ENCODE results near the gene FAR2.

FAR2 gene

DNA sequence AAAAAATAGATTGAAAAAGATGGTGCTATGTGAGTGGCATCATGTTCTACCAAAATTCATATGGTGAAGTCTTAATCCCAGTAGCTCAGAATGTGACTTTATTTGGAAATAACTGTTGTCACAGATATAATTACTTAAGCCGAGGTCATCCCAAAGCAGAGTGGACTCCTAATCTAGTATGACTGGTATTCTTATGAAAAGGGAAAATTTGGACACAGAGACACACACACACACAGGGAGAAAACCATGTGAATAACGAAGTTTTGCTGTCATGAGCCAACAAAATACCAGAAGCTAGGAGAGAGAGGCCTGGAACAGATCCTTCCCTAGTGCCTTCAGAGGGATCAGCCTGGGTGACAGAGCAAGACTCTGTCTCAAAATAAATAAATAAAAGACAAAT is 62.6 kb downstream of the FAR2 start:
- no peak overlapping the region for H3K4me3 ChIP-seq (ENCODE audit: low read depth, low read length)
- TF ChIP-seq, protein P1, sequence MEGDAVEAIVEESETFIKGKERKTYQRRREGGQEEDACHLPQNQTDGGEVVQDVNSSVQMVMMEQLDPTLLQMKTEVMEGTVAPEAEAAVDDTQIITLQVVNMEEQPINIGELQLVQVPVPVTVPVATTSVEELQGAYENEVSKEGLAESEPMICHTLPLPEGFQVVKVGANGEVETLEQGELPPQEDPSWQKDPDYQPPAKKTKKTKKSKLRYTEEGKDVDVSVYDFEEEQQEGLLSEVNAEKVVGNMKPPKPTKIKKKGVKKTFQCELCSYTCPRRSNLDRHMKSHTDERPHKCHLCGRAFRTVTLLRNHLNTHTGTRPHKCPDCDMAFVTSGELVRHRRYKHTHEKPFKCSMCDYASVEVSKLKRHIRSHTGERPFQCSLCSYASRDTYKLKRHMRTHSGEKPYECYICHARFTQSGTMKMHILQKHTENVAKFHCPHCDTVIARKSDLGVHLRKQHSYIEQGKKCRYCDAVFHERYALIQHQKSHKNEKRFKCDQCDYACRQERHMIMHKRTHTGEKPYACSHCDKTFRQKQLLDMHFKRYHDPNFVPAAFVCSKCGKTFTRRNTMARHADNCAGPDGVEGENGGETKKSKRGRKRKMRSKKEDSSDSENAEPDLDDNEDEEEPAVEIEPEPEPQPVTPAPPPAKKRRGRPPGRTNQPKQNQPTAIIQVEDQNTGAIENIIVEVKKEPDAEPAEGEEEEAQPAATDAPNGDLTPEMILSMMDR (IDR thresholded peaks at IDR 0.05; ENCODE audit: low read depth, low read length, missing control alignments): no peak
- no peak for DNase-seq (ENCODE audit: low read depth)
- in situ Hi-C loops (cut with HindIII; ENCODE audit: low sequenced_read_pairs): no loop called here

DNA sequence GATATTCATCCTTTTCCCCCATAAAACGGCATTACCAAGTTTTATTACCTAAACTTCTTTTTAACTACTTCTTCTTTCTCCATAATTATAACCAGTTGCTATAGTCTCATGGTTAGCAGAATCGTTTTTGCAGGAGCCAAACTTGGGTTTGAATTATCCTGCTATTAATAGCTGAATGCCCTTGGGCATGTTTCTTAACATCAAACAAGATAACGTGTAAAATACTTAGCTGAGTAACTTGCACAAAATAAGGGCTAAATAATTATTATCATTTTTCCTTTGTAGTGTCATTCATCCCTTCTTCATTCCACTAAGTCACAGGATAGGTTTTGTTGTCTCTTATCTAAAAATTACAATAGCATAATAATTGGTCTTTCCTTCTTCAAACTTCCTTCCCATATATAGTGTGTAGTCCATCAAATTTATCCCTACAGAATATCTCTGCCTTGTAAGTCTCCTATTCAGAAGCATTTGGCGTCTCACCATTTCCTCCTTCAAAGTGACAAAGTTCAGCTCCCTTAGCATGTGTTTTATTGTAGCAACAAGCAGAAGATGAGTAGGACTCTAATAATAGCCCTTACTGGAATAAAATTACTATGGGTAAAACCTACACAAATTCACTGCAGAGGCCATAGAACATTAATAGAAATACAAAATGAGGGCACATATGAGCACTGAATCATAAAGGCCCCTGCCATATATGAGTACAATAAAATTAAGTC is 63.8 kb downstream of the FAR2 start:
- in situ Hi-C loops (cut with HindIII; ENCODE audit: low sequenced_read_pairs): no loop called here
- no peak for DNase-seq (ENCODE audit: low read depth)
- no peak overlapping the region for H3K4me3 ChIP-seq (ENCODE audit: low read depth, low read length)
- TF ChIP-seq, protein P1 (IDR thresholded peaks at IDR 0.05; ENCODE audit: low read depth, low read length, missing control alignments): no peak

DNA sequence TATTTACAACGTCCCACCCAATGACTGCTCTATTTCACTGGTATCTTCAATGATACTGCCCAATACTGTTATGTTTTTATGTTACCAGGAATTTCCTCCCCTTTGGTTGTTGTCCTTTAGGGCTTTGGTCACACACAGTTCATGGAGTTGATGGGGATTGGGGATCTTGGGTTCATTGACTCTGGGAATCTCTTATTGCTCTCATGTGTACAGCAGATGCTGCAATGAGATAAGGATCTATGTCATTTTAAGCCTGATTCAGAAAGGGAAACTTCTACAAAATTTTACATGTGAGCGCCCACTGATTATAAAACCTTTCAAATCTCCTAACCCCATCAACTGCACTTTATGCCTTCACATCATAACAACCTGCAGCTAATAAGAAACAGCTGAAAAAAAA is 67.2 kb downstream of the FAR2 start:
- H3K4me3 ChIP-seq (ENCODE audit: low read depth, low read length): no peak overlapping the region
- no peak for DNase-seq (ENCODE audit: low read depth)
- TF ChIP-seq, protein P1 (IDR thresholded peaks at IDR 0.05; ENCODE audit: low read depth, low read length, missing control alignments): no peak
- in situ Hi-C loops (cut with HindIII; ENCODE audit: low sequenced_read_pairs): no loop called here

DNA sequence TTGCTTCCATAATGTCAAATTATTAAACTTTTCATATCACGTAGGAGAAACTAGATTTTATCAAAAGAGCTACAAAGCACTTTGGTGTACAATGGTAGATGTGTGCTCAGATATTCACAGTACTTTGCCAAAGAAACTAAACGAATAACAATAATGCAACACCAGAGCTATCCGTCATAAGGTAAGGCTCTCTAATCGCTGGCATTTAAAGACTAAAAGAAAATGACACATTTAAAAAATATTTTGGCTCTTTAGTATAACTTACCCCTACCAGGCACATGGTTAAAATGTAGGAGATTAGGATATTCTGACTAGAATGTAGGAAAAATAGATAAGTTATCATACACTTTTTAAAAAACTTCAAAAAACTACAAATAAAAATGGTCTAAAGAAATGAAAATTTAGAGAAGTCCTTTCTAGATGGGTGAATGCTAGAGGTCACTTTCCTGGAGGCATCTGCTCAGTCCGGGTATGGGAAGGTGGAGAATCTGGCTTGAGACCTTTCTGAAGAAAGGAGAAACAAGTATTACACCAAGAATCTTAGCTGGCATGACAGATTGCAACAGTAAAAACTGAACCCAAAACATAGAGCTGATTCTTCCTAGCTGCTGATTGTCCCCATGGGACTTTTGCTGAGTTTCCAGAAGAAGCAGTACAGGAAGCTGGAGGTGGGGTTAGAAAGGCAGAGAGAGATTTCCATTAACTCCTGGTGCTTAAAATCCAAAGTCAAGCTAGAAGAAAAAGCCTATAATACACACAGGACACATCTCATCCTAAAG is 67.9 kb downstream of the FAR2 start:
- no peak overlapping the region for H3K4me3 ChIP-seq (ENCODE audit: low read depth, low read length)
- in situ Hi-C loops (cut with HindIII; ENCODE audit: low sequenced_read_pairs): no loop called here
- DNase-seq (ENCODE audit: low read depth): no peak
- TF ChIP-seq, protein P1 (IDR thresholded peaks at IDR 0.05; ENCODE audit: low read depth, low read length, missing control alignments): no peak

DNA sequence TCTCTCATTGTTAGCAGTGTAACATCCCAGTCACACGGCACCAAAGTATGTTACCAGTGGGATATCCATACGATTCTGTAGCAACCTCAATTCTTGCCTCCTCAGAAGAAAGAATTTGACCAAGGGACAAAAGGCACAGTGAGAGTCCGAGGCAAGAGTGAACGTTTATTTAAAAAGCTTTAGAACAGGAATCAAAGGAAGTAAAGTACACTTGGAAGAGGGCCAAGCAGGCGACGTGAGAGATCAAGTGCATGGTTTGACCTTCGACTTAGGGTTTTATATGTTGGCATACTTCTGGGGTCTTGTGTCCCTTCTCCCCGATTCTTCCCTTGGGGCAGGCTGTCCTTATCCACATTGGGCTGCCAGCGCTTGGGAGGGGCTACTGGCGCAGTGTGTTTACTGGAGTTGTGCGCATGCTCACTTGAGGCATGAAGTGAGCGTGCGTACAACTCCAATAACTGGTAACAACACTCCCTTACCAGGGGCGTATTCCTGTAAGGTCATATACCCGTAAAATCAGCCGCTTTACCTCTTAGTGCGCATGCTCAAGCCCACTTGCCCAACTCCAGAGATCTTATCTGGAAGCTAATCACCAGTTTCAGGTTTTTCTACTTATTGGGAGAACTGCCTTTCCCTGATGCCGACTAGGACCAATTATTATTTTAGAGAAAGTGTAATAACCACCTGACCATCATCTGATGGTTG is 71.7 kb downstream of the FAR2 start:
- DNase-seq (ENCODE audit: low read depth): no peak
- TF ChIP-seq, protein P1 (IDR thresholded peaks at IDR 0.05; ENCODE audit: low read depth, low read length, missing control alignments): no peak
- H3K4me3 ChIP-seq (ENCODE audit: low read depth, low read length): no peak overlapping the region
- in situ Hi-C loops (cut with HindIII; ENCODE audit: low sequenced_read_pairs): no loop called here

DNA sequence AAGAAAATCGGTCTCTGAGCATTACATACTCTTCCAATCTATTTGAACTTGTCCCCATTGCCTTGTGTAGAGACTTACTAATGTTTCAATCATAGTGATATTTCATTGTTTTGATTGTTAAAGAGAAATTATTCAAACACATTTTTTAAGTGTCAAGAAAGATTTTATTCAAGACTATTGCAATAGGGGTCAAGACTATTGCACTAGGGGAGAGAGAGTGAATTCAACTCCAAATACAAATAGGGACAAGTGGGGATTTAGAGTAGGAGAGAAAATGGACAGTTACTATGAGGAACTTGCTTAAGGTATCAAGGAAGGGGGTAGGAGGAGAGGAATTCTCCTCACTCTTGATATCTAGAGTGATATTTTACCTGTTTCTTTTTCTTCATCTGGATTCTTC is 73.1 kb downstream of the FAR2 start:
- in situ Hi-C loops (cut with HindIII; ENCODE audit: low sequenced_read_pairs): no loop called here
- DNase-seq (ENCODE audit: low read depth): no peak
- H3K4me3 ChIP-seq (ENCODE audit: low read depth, low read length): no peak overlapping the region
- TF ChIP-seq, protein P1 (IDR thresholded peaks at IDR 0.05; ENCODE audit: low read depth, low read length, missing control alignments): no peak
